Stimulated activated effector memory CD8-positive, alpha-beta T cell treated with anti-CD3 and anti-CD28 coated beads, Interleukin-12 subunit alpha, Interleukin-12 subunit beta, amount 100 ng/mL, for 72 hours (primary cell): ENCODE data around the gene WDR6.

Experiments
- ATAC-seq: fragments of 150-1000 bp; cut with Tn5 transposase; 2 replicates; pipeline ENCODE4 v1.10.0; 2021
- DNase-seq, 2 donors: peaks; one replicate each; pipeline ENCODE4 v3.0.0; 2021 to 2022; ENCODE audit warnings: low spot score in 2 of 2
- H3K27ac Mint-ChIP-seq: one replicate; pipeline ENCODE4 v1.8.0; 2022; ENCODE audit warnings: mild to moderate bottlenecking, mixed read lengths
- H3K36me3 Mint-ChIP-seq: one replicate; pipeline ENCODE4 v1.8.0; 2022; ENCODE audit warnings: mild to moderate bottlenecking, mixed read lengths
- H3K4me1 Mint-ChIP-seq: one replicate; pipeline ENCODE4 v1.8.0; 2022; ENCODE audit warnings: mixed read lengths
- H3K4me3 Mint-ChIP-seq: one replicate; pipeline ENCODE4 v1.8.0; 2022; ENCODE audit warnings: mild to moderate bottlenecking, mixed read lengths
- H3K9me3 Mint-ChIP-seq: one replicate; pipeline ENCODE4 v1.8.0; 2022; ENCODE audit warnings: mixed read lengths

The WDR6 gene

GRCh38 chr3:48985831-48986376, 21.3 kb upstream of the WDR6 start:
- Mint-ChIP-seq H3K9me3 (no peaks in the 10 kb centered on the region), H3K4me1 (peaks cover 21% of the 10 kb centered on the region), H3K27ac (peak overlapping the region; percentile 63), H3K36me3 (peaks cover 67% of the 10 kb centered on the region), H3K4me3 (no peak overlapping the region)
- ATAC-seq (no peak), DNase-seq (no peak)

DNA sequence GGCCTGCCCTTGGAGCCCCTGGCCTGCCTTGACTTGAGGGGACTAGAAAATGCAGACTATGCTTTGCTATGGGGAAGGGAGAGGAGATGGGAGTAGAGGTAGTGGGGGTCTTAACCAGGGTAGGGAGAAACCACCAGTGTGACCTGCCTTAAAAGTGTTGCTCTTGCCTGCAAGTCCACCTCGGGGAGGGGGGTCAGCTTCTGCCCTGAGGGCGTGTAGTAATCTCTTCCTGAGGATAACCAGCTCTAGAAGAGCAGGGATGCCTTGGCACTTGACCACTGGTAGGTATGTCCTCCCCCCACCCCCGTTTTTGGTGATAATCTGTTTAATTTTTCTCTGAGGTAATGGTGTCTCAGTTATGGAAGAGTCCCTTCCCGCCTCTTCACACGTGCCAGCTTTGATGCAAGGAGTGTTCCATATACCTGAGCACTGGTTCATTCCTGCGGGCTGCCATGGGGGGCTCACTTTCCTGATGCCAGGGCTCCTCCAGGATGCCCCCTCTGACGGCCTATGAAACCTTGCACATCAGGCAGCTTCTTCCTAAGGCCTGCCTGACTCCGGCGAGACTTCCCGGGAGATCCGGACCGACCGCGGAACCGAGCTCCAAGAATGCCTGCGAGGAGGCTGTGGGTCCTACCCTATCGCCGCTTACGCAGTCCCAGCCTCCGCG, 17.9 kb upstream of the WDR6 start:
- peaks cover 41% of the 10 kb centered on the region for H3K4me1 Mint-ChIP-seq

DNA sequence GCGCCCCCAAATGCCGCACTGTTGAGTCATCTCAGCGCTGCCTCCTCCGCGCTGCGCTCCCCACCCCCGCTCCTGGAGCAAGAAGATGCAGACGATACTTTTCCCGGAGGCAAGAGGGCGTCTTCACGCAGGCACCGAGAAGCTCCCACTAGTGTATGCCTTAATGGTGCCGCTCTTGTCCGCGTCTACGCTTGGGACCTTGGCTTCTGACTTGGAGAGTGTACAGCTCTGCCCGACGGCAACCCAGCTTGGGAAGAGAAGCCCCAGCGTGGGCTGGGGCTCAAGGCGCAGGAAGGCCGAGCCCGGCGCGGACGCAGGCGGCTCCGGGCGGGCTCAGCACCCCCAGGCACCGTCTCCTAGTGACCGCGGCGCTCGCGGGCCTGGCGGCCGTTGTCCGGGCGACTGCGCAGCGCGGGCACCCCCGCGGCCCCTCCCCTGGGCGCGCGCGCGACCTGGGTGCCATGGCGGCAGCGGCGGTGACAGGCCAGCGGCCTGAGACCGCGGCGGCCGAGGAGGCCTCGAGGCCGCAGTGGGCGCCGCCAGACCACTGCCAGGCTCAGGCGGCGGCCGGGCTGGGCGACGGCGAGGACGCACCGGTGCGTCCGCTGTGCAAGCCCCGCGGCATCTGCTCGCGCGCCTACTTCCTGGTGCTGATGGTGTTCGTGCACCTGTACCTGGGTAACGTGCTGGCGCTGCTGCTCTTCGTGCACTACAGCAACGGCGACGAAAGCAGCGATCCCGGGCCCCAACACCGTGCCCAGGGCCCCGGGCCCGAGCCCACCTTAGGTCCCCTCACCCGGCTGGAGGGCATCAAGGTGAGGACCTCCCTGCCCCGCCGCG, 17.2 kb upstream of the WDR6 start, which contains the start of gene P4HTM:
P4HTM (plus strand) TSS at position 446 of the 840 bp plus-strand sequence; CDS start at position 462, 16 bp downstream.
- peaks cover 58% of the 10 kb centered on the region for H3K36me3 Mint-ChIP-seq
- no peaks in the 10 kb centered on the region for H3K9me3 Mint-ChIP-seq
- peak within 1 kb of the TSS; percentile 93 for H3K4me3 Mint-ChIP-seq
- H3K27ac Mint-ChIP-seq = peak within 1 kb of the TSS; percentile 92
- peaks cover 46% of the 10 kb centered on the region for H3K4me1 Mint-ChIP-seq
- ATAC-seq (peak; percentile 87), DNase-seq (peak; percentile 65 to 90)

More for the DNA sequence above, 17.9 kb upstream of the WDR6 start:
- peak overlapping the region; percentile 93 for H3K4me3 Mint-ChIP-seq
- DNase-seq = no peak
- peaks cover 58% of the 10 kb centered on the region for H3K36me3 Mint-ChIP-seq
- peak overlapping the region; percentile 92 for H3K27ac Mint-ChIP-seq
- no peaks in the 10 kb centered on the region for H3K9me3 Mint-ChIP-seq
- no peak for ATAC-seq

- H3K9me3 Mint-ChIP-seq = no peaks in the 10 kb centered on the region
- peaks cover 57% of the 10 kb centered on the region for H3K36me3 Mint-ChIP-seq
- peak; percentile 36 for ATAC-seq
- H3K4me3 Mint-ChIP-seq = peak overlapping the region; percentile 93
- peak in 1 of 2 donors; percentile 74 for DNase-seq
- peaks cover 50% of the 10 kb centered on the region for H3K4me1 Mint-ChIP-seq
- peak overlapping the region; percentile 92 for H3K27ac Mint-ChIP-seq
These were observed 16.3 kb upstream of the WDR6 start for GRCh38 chr3:48990636-48991469.

GRCh38 chr3:48991851-48992545, 15.2 kb upstream of the WDR6 start:
- H3K36me3 Mint-ChIP-seq = peaks cover 45% of the 10 kb centered on the region
- peaks cover 50% of the 10 kb centered on the region for H3K4me1 Mint-ChIP-seq
- DNase-seq (no peak), ATAC-seq (no peak)
- H3K27ac Mint-ChIP-seq = peak overlapping the region; percentile 92
- peak overlapping the region; percentile 93 for H3K4me3 Mint-ChIP-seq
- H3K9me3 Mint-ChIP-seq = no peaks in the 10 kb centered on the region

DNA sequence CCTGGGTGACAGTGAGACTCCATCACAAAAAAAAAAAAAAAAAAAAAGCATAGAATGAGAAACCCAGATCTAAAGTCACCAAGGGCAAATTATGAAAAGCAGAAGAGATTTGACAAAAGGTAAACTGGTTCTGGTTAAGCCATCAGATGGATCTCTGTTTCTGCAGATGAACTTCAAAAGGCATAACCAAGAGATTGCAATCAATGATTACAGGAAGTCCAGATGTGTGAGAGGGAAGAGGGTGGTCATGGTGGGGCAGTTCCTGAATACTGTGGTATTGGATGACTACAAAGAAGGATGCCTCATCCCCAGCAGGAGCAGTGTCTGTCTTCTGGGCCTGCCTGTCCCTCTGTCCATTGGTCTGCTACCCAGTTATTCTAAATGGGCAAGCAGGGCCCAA, 13.4 kb upstream of the WDR6 start:
- DNase-seq = no peak
- no peak for ATAC-seq

GRCh38 chr3:48996640-48997039, 10.6 kb upstream of the WDR6 start:
- Mint-ChIP-seq H3K9me3 (no peaks in the 10 kb centered on the region), H3K27ac (no peak overlapping the region), H3K4me1 (peaks cover 21% of the 10 kb centered on the region), H3K36me3 (peaks cover 33% of the 10 kb centered on the region), H3K4me3 (no peak overlapping the region)
- ATAC-seq = no peak
- no peak for DNase-seq

More for the DNA sequence above, 13.4 kb upstream of the WDR6 start:
- H3K36me3 Mint-ChIP-seq = peaks cover 43% of the 10 kb centered on the region
- H3K4me3 Mint-ChIP-seq = no peak overlapping the region
- H3K27ac Mint-ChIP-seq = peak overlapping the region; percentile 85
- H3K4me1 Mint-ChIP-seq = peaks cover 41% of the 10 kb centered on the region
- no peaks in the 10 kb centered on the region for H3K9me3 Mint-ChIP-seq

DNA sequence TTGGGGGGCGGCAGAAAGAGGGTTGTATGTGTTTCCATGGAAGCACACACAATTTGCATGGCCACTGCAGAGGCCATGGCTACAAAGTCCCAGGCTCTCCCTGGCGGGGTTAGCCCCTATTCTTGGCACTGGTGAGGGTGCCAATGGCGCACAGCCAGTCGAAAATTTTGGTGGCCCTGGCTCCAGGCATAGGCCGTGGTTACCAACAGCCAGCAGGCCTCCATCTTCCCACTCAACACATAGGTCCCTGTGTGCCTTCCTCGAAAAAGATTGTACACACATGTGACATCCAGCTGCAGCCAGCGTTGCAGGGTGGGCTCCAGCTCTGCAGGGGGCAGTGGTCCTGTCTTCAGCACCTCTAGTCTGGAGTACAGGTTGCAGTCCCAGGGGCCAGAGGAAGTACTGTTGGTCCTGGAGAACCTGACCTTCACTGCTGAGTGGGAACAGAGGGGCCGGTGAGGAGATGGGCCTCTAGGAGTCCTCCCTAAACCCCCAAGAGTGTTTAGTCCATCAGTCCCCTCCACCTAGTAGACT, 10.0 kb upstream of the WDR6 start:
- peaks cover 20% of the 10 kb centered on the region for H3K4me1 Mint-ChIP-seq
- H3K36me3 Mint-ChIP-seq = peaks cover 28% of the 10 kb centered on the region
- no peak for ATAC-seq
- peak overlapping the region; percentile 48 for H3K27ac Mint-ChIP-seq
- H3K9me3 Mint-ChIP-seq = no peaks in the 10 kb centered on the region
- no peak overlapping the region for H3K4me3 Mint-ChIP-seq
- no peak for DNase-seq

DNA sequence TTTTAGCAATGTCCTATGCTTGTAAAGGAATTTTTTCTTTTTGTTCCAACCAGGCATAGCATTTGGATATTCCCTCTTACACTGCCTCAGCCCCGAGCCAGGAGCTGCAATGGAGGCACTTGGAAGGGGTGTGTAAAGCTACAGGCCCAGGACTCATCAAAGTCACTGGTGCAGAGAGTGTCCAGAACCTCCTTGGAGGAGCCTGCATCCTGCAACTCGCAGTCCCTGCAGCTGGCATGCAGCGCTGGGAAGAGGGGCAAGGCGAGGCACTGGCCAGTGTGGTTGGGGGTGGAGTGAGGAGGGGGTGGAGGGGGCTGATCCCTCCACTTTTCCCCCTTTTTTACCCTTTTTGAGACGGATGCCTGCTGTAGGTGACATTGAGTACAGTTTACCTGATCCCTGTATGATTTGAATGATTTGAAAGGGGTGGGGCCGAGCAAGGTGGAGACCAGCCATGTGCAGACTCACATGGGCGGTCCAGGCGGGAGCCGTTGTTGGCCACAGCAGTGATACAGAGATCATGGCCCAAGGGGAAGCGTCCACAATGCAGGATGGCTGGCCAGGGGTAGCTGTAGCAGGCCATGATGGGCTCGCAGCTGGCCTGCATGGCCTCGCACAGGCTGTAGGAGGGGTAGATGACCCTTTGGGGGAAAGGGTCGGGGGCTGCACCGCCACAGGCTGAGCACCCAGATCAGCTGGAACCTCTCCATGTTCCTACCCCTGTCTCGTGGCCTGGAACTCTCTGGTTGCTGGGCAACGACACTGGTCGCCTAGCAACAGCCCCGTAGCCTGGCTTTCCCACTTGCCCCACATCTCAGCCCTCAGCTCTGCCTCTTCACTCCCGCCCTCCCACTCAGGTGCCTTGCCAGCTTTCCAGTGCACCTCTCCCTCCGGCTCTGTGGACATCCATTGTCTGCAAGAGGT, 9.2 kb upstream of the WDR6 start:
- ATAC-seq = no peak
- DNase-seq = no peak
- H3K4me3 Mint-ChIP-seq = no peak overlapping the region
- peaks cover 23% of the 10 kb centered on the region for H3K4me1 Mint-ChIP-seq
- no peaks in the 10 kb centered on the region for H3K9me3 Mint-ChIP-seq
- H3K36me3 Mint-ChIP-seq = peaks cover 26% of the 10 kb centered on the region
- H3K27ac Mint-ChIP-seq = peak overlapping the region; percentile 48

DNA sequence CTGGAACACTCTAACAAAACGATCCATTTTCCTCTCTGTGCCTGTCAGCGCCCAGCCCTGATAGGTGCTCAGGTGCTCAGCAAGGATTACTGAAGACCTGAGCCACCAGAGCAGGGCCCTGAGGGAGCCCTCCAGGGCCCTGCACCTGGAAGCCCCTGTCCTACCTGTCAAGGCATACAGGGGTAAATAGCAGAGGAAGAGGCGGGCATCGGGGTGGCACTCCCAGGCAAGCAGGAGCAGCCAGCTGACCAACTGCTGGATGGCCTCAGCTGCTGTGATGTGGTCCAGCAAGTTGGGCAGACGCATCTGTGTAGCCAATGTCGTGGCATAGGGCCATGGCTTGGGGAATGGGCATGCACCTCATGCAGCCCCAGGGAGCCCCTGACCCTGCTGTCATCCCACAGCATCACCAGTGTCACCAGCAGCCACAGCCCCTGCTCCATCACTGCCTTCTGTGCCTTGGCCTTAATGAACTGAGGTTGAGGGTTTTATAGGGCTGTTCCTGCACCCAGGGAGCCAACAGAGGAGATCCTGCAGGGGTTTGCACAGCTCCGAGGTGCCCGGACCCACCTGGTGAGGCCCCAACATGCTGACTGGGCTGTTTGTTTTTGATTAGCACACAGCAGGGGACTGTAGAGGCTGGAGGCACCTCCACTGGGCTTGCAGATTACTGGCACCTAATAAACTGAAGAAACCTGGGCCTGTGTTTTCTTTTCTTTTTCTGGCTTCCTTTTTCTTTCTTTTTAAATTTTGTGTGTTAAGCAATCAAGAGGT, 7.9 kb upstream of the WDR6 start:
- Mint-ChIP-seq H3K4me3 (no peak overlapping the region), H3K27ac (peak overlapping the region; percentile 56), H3K36me3 (peaks cover 15% of the 10 kb centered on the region), H3K9me3 (no peaks in the 10 kb centered on the region), H3K4me1 (peaks cover 16% of the 10 kb centered on the region)
- DNase-seq (no peak), ATAC-seq (no peak)

DNA sequence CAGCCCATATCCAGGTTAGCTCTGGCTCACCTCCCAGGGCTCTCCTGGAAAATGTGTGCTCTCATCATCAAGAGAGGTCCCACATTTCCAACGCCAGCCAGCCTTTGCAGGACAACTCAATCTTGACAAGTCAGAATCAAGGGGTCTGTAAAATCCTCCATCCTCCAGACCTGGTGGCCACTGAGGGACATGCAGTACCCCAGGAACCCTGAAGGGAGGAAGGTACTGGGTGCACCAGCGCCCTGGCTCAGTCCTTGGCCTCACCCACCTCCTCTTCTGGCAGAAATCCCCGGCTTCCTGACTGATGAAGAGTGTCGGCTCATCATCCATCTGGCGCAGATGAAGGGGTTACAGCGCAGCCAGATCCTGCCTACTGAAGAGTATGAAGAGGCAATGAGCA, 6.0 kb upstream of the WDR6 start:
- no peak for DNase-seq
- Mint-ChIP-seq H3K4me1 (peaks cover 7% of the 10 kb centered on the region), H3K36me3 (no peaks in the 10 kb centered on the region), H3K9me3 (no peaks in the 10 kb centered on the region), H3K27ac (peak overlapping the region; percentile 19), H3K4me3 (no peak overlapping the region)
- no peak for ATAC-seq

- ATAC-seq = no peak
- Mint-ChIP-seq H3K4me3 (no peak overlapping the region), H3K36me3 (peaks cover 29% of the 10 kb centered on the region), H3K9me3 (no peaks in the 10 kb centered on the region), H3K27ac (no peak overlapping the region), H3K4me1 (peaks cover 37% of the 10 kb centered on the region)
- DNase-seq = no peak
These were observed 2.6 kb upstream of the WDR6 start for GRCh38 chr3:49004352-49005302.
